ENCODE measurements around the gene P2RY6.

GRCh38 chr11:73308961-73309919 is 37.1 kb downstream of the P2RY6 start:
- TF ChIP-seq, protein P1, sequence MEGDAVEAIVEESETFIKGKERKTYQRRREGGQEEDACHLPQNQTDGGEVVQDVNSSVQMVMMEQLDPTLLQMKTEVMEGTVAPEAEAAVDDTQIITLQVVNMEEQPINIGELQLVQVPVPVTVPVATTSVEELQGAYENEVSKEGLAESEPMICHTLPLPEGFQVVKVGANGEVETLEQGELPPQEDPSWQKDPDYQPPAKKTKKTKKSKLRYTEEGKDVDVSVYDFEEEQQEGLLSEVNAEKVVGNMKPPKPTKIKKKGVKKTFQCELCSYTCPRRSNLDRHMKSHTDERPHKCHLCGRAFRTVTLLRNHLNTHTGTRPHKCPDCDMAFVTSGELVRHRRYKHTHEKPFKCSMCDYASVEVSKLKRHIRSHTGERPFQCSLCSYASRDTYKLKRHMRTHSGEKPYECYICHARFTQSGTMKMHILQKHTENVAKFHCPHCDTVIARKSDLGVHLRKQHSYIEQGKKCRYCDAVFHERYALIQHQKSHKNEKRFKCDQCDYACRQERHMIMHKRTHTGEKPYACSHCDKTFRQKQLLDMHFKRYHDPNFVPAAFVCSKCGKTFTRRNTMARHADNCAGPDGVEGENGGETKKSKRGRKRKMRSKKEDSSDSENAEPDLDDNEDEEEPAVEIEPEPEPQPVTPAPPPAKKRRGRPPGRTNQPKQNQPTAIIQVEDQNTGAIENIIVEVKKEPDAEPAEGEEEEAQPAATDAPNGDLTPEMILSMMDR (conservative IDR thresholded peaks at IDR 0.05; ENCODE audit: low read length): no peak
- TF ChIP-seq EZH2phosphoT487 (IDR thresholded peaks at IDR 0.05; ENCODE audit: borderline replicate concordance): no peak
